C1 segment of cervical spinal cord (tissue), 14 donors: ENCODE data around the gene ADH5.
"Not testable (repeated sequence)": the region's sequence is repeated elsewhere in the genome, so short reads cannot be mapped to it uniquely, and the experiment has no call there.

ENCODE experiments used
- DNase-seq, 14 donors: peaks; one replicate each; lab custom pipeline; 2025; lab: John Stamatoyannopoulos, UW

ADH5 gene

DNA sequence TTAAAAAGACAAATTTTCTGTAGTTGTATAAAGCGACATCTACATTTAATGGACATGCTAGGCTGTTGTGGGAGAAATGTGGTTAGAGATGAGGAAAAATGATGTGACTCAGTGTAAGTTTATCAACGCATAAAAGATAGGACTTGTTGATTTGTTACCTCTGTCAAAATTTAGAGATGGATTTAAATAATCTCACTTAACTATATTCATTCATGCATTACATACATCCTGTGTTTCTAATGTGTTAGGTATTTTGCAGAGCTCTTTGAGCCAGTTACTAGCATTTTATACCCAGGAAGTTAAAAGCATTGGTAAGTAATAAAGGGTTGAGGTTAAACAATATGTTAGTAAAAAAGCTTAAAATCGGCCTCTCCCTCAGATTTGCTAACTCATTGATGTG lies 58.7 kb downstream of the ADH5 start:
- DNase-seq, result no peak

DNA sequence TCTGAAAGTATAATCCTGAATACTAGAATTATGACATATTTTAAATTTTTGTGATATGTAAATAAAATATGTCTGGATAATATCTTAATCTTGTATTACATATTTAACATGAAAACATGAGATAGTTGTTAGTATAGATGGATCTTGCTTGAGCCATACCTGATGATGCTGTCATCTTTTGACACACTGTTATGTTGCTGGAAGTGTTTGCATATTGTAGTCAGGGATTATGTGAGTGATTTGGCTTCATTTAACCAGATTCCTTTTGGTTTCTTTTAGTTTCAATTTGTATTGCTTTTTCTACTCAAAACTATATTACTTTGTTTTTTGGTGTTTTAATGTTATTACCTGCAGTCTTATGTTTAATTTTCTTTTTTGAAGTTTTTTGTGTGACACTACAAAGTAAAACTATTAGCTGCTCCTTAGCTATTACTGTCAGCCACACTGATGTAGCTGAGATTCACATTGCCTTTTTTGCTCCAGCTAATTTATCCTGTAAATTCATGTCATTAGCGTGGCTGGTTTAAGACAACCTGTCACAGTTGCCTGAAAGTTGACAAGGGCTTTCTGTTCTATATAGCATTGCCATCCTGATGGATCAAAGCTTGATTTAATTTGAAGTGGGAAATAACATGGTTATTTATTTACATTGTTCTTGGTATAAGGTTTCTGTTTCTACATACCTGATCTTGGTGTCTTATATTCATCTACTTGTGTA lies 59.4 kb downstream of the ADH5 start:
- no peak for DNase-seq

DNA sequence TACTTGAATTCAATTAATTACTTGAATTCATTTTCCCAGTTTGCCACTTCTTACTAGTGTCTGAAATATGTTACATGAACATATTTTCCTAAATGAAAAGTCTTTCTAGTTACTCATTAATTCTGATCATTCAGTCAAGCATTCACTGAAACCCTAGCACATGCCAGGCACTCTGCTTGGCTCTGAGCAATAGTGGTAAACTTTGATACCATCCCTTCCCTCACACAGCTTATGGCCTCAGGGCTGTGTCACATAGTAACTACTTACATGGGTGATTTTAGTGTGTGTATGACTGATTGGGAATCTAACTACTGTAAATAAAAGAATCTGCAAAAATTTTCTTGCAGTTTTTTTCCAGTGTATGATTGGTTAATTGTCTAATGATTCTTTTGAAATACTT lies 60.4 kb downstream of the ADH5 start:
- DNase-seq, result no peak

DNA sequence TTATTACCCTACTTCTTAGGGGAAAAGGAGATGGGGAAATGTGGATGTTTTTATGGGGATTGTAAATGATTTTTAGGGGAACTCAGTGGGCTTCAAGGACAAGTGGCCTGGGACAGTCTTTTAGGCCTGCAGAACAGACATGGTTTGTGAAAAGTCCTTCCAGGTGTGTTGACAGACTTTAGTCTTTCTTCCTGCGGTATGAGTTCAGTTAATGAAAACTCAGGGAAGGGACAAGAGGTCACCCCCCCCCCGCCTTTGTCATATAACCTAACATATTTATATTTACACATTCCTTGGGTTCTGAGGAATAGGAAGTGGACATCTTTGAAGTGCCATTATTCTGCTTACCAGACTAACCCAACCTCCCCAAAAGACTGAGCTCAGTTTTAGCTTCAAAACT lies 61.3 kb downstream of the ADH5 start:
- no peak for DNase-seq

DNA sequence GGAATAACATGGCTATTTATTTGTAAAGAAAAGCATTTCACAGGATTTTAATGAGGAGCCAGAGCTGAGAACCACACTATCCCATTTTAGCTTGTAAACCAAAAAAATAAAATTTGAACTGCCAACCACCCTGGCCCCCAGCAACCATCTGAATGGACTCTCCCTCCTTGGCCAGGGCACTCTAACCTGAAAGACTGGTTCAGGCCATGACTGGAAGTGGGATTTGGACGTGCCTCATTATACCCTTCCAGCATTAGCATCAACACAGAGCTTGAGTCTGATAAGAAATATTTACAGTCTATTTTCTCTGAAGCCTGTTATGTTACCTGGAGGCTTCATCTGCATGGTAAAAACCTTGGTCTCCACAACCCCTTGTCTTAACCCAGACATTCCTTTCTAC lies 63.1 kb downstream of the ADH5 start:
- DNase-seq, result no peak

DNA sequence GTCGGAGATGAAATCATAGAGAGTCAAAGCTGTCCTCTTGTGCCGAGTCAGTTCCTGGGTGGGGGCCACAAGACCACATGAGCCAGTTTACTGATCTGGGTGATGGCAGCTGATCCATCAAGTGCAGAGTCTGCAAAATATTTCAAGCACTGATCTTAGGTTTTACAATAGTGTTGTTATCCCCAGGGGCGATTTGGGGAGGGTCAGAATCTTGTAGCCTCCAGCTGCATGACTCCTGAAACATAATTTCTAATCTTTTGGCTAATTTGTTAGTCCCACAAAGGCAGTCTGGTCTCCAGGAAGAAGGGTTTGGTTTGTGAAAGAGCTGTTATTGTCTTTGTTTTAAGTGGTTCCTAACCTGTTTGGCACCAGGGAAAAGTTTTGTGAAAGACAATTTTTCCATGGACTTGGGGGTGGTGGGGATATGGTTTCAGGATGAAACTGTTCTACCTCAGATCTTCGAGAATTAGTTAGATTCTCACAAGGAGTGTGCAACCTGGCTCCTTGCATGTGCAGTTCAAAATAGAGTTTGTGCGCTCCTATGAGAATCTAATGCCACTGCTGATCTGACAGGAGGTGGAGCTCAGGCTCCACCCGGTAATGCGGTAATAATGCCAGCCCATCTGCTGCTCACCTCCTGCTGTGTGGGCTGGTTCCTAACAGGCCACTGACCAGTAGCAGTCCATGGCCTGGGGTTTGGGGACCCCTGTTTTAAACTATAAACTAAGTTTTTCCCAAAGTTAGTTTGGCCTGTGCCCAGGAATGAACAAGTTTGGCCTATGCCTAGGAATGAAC lies 63.9 kb downstream of the ADH5 start:
- DNase-seq, result peak in 1 of 14 donors; percentile 9

DNA sequence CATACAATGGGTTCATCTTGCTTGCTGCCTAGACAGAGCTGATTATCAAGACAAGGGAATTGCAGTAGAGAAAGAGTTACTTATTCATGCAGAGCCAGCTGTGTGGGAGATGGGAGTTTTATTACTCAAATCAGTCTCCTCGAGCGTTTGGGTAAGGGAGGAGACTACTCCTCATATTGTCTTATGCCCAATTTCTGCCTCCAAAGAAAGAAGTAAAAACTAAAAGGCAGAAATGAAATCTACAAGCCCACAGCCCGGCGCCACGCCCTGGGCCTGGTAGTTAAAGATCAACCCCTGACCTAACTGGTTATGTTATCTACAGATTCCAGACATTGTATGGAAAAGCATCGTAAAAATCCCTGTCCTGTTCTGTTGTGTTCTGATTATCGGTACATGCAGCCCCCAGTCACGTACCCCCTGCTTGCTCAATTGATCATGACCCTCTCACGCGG lies 64.8 kb downstream of the ADH5 start:
- not testable (repeated sequence) for DNase-seq

DNA sequence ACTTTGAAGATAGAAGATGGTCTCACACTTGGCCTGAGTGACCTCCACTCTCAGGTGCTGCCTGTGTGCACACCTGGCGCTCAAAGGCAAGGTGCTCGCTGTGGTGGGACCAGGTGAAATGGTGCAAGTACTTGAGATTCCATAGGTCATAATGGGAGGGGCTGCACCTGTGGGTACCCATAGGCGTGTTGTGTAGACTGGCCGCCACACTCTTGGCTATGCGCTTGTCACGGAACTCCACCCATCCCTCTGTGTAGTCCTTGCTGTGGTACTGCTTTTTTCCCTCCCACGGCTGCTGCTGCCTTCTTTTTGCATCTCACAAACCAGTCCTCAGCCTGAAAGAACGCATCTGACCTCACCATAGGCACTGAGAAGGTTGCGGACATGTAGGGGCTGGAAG lies 66.0 kb downstream of the ADH5 start:
- no peak for DNase-seq

DNA sequence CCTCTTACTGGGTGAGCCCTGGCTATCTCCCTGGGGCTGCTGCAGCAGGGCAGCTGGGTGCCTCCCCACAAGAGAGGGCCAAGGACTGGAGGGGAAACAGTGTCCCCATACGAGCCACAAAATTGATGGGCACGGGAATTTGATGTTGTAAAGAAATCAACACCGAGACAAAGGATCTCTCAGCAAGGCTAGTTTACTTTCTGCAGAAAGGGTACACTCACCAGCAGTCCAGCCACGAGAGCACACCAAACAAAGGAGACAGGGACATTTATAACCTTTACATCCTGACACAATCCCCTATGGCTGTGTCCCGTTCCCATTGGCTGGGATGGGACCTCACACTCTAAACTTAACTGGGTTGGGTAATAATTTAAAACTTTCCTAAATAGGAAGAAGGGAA lies 67.2 kb downstream of the ADH5 start:
- DNase-seq, result no peak
